Left cardiac atrium (tissue), 4 donors: Measurements from ENCODE around the gene DTX2. TPM values are rescaled to one million over a fixed set of nuclear protein-coding genes. Genes with fewer than 3 reads are reported as not detected.
A peak's percentile ranks its signal among the peaks of the same experiment; 100 is the strongest.
"Not testable (repeated sequence)": the region's sequence is repeated elsewhere in the genome, so short reads cannot be mapped to it uniquely, and the experiment has no call there.

Source experiments
- ATAC-seq, 2 donors: fragments of 200-7000 bp; cut with Tn5 transposase; one replicate each; pipeline ENCODE4 v1.9.1; 2020; ENCODE audit warnings: mild to moderate bottlenecking in 2 of 2, moderate library complexity in 2 of 2
- DNase-seq: peaks from one replicate; pipeline ENCODE4 v3.0.0-alpha.2; 2020
- intact Hi-C, 2 donors: fragments of 100-400 bp; cut with DNase I; formaldehyde crosslinking; loops; one replicate each; pipeline versions ENCODE4 v1.14.1 to v1.15.1; 2022 to 2023
- total RNA-seq, 2 donors: library from RNA; stranded (reverse); fragmentation: NEBNext Ultra II Directional; extraction: Animal tissue kit (Norgen Biotek cat#: 25700); gene quantifications; one replicate each; pipeline ENCODE4 v1.2.1, GENCODE V29; 2021
- donor health status: DM: no; HTN: yes; CAD: no.
- donor health status: DM: no; HTN: yes; CAD: no; lungs with severe emphysema.
- donor health status: DM: yes; HTN: yes; CAD: no.
- donor health status: Dilated cardiomyopathy.

Gene DTX2
- total RNA-seq, 2 donors from 2014 or later = 8.5 to 11.4 TPM

- DNase-seq, intact Hi-C loops, ATAC-seq: not testable (repeated sequence)
Measured at GRCh38 chr7:76482660-76483059, 21.2 kb downstream of the DTX2 start.

- ATAC-seq, intact Hi-C loops, DNase-seq: not testable (repeated sequence)
Measured at GRCh38 chr7:76483081-76483480, 21.6 kb downstream of the DTX2 start.

DNA sequence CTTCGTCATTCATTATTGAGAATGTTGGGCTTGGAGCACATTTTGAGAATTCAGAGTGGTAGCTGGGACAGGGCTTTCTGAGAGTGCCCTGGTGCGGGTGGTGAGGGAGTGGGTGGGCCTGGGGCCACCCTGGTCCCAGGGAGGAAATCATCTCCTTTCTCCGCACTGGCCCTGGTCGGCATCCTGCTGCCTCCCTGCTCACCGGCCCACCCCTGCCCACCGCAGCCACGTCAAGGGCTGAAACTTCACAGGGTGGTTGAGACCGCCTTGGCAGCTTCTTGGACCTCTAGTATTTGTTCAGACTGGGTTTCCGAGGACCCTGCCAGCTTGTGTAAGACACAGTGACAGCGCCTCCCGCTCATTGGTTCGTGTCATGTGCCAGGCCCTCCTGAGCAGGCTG lies 22.9 kb downstream of the DTX2 start:
- ATAC-seq, DNase-seq, intact Hi-C loops: not testable (repeated sequence)

DNA sequence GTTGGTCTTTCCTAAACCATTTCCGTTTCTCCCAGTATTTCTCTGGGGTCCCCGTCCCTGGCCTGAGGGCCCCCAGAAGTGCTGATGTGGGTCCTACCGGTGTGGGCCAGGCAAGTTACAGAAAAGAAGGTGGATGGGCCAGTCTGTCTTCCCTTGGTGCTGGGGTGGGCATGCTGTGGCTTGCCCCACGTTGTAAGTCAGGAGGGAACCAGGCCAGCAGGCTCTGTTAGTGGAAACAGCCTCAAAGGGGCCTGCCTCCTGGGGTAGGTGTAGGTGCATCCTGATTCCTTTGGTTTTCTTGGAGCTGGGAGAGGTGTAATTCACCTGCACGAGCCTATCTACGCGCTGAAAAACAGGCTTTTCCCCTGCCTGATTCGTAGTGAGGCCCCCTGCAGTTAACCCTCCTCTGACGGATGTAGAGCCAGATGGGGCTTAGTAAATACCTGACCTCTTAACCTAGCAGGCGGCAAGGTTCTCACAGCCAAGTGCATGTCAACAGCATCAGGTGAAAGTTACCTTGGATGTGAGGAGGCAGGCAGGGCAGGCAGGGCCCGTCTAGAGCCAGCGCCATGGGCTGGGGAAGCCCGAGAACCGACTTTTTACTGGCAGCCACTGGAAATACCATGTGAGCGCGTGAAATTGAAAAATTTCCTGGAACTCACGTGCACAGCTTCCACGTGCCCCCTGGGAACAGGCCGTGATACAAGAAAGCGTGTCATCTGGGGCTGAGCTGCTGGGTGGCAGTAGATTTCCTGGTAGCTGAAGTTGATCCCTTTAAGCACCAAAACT lies 24.5 kb downstream of the DTX2 start:
- peak; percentile 68 to 71 for ATAC-seq
- intact Hi-C loops, DNase-seq: not testable (repeated sequence)

DNA sequence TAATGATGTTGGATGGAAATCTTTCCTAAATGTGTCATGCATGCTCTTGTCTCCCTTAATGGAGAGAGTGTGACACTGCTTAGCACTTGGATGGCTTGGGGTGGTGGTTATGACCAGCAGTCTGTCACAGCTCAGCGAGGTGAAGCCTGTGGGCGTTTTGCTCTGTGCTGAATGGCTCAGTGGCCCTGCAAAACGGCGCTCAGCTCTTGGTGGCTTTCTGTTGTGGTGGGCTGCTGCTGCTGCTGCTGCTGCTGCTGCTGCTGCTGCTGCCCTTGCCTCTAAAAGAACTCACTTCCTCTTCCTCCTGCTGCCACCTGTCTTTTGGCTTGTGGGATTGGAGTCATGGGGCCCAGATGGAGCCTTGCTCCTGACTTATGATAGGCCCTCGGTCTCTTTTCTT lies 25.1 kb downstream of the DTX2 start:
- DNase-seq, intact Hi-C loops: not testable (repeated sequence)
- ATAC-seq = peak; percentile 32 to 34

- DNase-seq, intact Hi-C loops: not testable (repeated sequence)
- peak in 1 of 2 donors; percentile 6 for ATAC-seq
Measured at GRCh38 chr7:76487969-76488368, 26.5 kb downstream of the DTX2 start.

DNA sequence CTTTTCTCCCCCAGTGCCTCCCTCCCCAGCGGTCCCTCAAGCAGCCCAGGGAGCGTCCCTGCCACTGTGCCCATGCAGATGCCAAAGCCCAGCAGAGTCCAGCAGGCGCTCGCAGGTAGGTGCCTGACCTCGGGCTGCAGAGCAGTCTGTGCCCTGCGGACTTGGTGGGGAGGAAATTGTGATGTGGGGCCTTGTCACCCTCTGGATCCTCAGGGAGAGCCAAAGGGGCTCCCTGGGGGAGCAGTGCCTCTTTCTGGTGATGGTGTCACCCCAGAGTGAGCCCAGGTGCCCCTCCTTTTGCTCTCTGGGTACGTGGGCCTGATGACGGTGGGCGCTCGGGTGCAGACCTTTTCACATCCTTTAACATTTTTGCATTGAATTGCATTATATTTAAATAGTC lies 30.6 kb downstream of the DTX2 start:
- ATAC-seq, DNase-seq, intact Hi-C loops: not testable (repeated sequence)

DNA sequence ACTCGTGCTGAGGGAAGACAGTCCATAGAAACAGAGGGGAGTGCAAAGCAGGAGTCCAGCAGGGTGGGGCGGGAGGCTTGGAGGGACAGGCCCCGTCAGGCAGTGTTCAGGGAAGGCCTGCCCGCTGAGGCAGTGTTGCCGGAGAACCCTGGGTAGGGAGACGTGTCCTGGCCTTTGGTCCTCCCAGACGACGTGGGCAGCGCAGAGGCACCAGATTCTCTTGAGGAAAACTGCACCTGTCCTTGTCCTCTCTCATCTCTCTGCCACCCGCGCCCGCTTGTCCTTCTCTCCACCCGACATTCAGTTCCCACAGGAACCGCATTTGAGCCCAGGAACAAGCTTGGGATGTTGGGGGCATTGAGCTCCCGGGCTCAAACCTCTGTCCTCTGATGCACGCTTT lies 34.2 kb downstream of the DTX2 start:
- intact Hi-C loops, ATAC-seq, DNase-seq: not testable (repeated sequence)

- ATAC-seq, DNase-seq, intact Hi-C loops: not testable (repeated sequence)
Measured at GRCh38 chr7:76497918-76498582, 36.5 kb downstream of the DTX2 start.

GRCh38 chr7:76498583-76499200 lies 37.2 kb downstream of the DTX2 start:
- not testable (repeated sequence) for DNase-seq

GRCh38 chr7:76499201-76499923 lies 37.9 kb downstream of the DTX2 start:
- intact Hi-C loops, ATAC-seq, DNase-seq: not testable (repeated sequence)

More at GRCh38 chr7:76498583-76499200, 37.2 kb downstream of the DTX2 start:
- intact Hi-C loops, ATAC-seq: not testable (repeated sequence)

GRCh38 chr7:76499924-76500241 lies 38.4 kb downstream of the DTX2 start:
- intact Hi-C loops = not testable (repeated sequence)
- ATAC-seq = peak in 1 of 2 donors; percentile 29

GRCh38 chr7:76502224-76502623 lies 40.7 kb downstream of the DTX2 start:
- intact Hi-C loops, ATAC-seq, DNase-seq: not testable (repeated sequence)

More at GRCh38 chr7:76499924-76500241, 38.4 kb downstream of the DTX2 start:
- DNase-seq = not testable (repeated sequence)

DNA sequence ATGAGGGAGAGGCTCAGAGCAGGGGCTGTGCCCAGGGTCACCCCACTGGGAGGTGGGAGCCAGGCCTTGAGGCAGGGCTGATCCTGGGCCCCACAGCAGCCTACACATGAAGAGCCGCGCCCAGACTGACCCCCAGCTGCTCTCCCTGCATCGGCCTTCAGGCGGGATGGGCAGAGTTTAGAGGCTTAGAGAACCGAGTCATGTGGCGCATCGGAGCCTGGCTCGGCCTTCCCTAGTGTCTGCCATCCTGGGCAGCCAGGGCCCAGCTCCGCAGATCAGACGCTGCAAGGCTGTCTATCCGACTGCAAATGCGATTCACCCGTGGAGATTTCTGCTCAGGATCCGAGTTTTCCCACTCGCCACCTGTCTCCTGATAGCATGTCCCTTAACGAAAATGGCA lies 41.3 kb downstream of the DTX2 start:
- DNase-seq, intact Hi-C loops, ATAC-seq: not testable (repeated sequence)

DNA sequence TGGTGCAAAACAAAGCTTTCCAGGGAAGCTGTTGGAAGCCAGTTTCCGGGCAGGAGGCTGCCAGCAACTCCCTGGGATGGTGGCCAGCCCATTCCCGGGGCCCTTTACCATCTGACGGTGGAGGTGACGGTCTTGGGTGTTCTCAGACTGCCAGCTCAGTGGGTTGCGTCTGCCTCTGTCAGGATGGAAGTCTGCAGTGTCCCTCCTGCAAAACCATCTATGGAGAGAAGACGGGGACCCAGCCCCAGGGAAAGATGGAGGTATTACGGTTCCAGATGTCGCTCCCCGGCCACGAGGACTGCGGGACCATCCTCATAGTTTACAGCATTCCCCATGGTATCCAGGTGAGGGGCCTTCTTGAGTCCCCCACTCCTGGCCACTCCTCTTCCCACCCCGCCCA lies 41.7 kb downstream of the DTX2 start:
- DNase-seq, ATAC-seq, intact Hi-C loops: not testable (repeated sequence)

- DNase-seq, intact Hi-C loops: not testable (repeated sequence)
- peak; percentile 7 to 45 for ATAC-seq
Measured at GRCh38 chr7:76504351-76505167, 43.0 kb downstream of the DTX2 start.

GRCh38 chr7:76505168-76506080 lies 43.9 kb downstream of the DTX2 start:
- intact Hi-C loops = no loop called here
- no peak for DNase-seq
- ATAC-seq = peak; percentile 22 to 52
